ENCODE data around the gene QRICH2.
"Not testable (repeated sequence)": the region's sequence is repeated elsewhere in the genome, so short reads cannot be mapped to it uniquely, and the experiment has no call there.

Gene QRICH2

DNA sequence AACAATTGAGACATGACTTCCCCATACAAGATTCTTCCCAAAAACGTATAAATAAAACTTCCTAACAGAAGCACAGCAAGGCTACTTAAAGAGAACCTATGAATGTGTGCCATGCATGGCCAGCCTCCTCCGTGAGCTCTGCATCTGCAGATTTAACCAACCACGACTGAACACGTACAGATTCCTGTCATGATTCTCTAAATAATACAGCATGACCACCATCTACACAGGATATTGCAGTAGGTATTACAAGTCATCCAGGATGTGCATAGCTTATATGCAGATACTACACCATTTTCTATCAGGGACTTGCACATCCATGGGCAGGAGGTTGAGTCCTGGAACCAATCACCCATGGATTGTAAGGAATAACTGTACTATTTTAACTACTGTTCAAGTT lies 1.4 kb upstream of the QRICH2 start:
- Histone ChIP-seq H3K9ac (ENCODE audit: low read depth, low read length, poor library complexity, severe bottlenecking) (no peak overlapping the region), H3K9me2 (replicated peaks; ENCODE audit: low read depth, low read length) (no peaks in the 10 kb centered on the region), H2AFZ (ENCODE audit: low read length) (no peak overlapping the region), H3K4me1 (ENCODE audit: insufficient read depth, low read length, poor library complexity, severe bottlenecking) (no peaks in the 10 kb centered on the region), H3K27me3 (ENCODE audit: insufficient read depth, low read length, poor library complexity, severe bottlenecking) (no peaks in the 10 kb centered on the region), H4K20me1 (ENCODE audit: insufficient read depth, low read length, poor library complexity, severe bottlenecking) (no peaks in the 10 kb centered on the region), H3K79me2 (ENCODE audit: insufficient read depth, low read length) (no peaks in the 10 kb centered on the region), H3K36me3 (ENCODE audit: insufficient read depth, low read length) (peaks cover 40% of the 10 kb centered on the region), H3K9me3 (ENCODE audit: insufficient read depth, low read depth, low read length) (no peaks in the 10 kb centered on the region), H3F3A (ENCODE audit: low read depth) (no peaks in the 10 kb centered on the region), H3K4me3 (ENCODE audit: low read length, poor library complexity, severe bottlenecking) (no peak overlapping the region), H3K4me2 (ENCODE audit: low read depth, low read length, poor library complexity, severe bottlenecking) (no peak overlapping the region)
- TF ChIP-seq, protein P1, sequence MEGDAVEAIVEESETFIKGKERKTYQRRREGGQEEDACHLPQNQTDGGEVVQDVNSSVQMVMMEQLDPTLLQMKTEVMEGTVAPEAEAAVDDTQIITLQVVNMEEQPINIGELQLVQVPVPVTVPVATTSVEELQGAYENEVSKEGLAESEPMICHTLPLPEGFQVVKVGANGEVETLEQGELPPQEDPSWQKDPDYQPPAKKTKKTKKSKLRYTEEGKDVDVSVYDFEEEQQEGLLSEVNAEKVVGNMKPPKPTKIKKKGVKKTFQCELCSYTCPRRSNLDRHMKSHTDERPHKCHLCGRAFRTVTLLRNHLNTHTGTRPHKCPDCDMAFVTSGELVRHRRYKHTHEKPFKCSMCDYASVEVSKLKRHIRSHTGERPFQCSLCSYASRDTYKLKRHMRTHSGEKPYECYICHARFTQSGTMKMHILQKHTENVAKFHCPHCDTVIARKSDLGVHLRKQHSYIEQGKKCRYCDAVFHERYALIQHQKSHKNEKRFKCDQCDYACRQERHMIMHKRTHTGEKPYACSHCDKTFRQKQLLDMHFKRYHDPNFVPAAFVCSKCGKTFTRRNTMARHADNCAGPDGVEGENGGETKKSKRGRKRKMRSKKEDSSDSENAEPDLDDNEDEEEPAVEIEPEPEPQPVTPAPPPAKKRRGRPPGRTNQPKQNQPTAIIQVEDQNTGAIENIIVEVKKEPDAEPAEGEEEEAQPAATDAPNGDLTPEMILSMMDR (conservative IDR thresholded peaks at IDR 0.05; ENCODE audit: low read length), result no peak
- no peak for TF ChIP-seq EZH2phosphoT487 (IDR thresholded peaks at IDR 0.05; ENCODE audit: borderline replicate concordance)

- Histone ChIP-seq H3K4me3 (ENCODE audit: low read length, poor library complexity, severe bottlenecking) (no peak overlapping the region), H2AFZ (ENCODE audit: low read length) (no peak overlapping the region), H3K4me1 (ENCODE audit: insufficient read depth, low read length, poor library complexity, severe bottlenecking) (no peaks in the 10 kb centered on the region), H3K9ac (ENCODE audit: low read depth, low read length, poor library complexity, severe bottlenecking) (no peak overlapping the region), H4K20me1 (ENCODE audit: insufficient read depth, low read length, poor library complexity, severe bottlenecking) (no peaks in the 10 kb centered on the region), H3K27me3 (ENCODE audit: insufficient read depth, low read length, poor library complexity, severe bottlenecking) (no peaks in the 10 kb centered on the region), H3K9me3 (ENCODE audit: insufficient read depth, low read depth, low read length) (no peaks in the 10 kb centered on the region), H3K36me3 (ENCODE audit: insufficient read depth, low read length) (peaks cover 26% of the 10 kb centered on the region; the same call in 1 of the 2 replicates), H3F3A (ENCODE audit: low read depth) (no peaks in the 10 kb centered on the region), H3K9me2 (replicated peaks; ENCODE audit: low read depth, low read length) (no peaks in the 10 kb centered on the region), H3K79me2 (ENCODE audit: insufficient read depth, low read length) (no peaks in the 10 kb centered on the region), H3K4me2 (ENCODE audit: low read depth, low read length, poor library complexity, severe bottlenecking) (no peak overlapping the region)
- TF ChIP-seq, protein P1 (conservative IDR thresholded peaks at IDR 0.05; ENCODE audit: low read length), result no peak
- no peak for TF ChIP-seq EZH2phosphoT487 (IDR thresholded peaks at IDR 0.05; ENCODE audit: borderline replicate concordance)
These were observed 644 bp downstream of the QRICH2 start for GRCh38 chr17:76307299-76307965.

GRCh38 chr17:76305135-76305454 lies 3.0 kb downstream of the QRICH2 start:
- not testable (repeated sequence) for H3K4me3 ChIP-seq (ENCODE audit: low read length, poor library complexity, severe bottlenecking); H3K9ac ChIP-seq (ENCODE audit: low read depth, low read length, poor library complexity, severe bottlenecking); H2AFZ ChIP-seq (ENCODE audit: low read length); H3K36me3 ChIP-seq (ENCODE audit: insufficient read depth, low read length); H4K20me1 ChIP-seq (ENCODE audit: insufficient read depth, low read length, poor library complexity, severe bottlenecking); H3K27me3 ChIP-seq (ENCODE audit: insufficient read depth, low read length, poor library complexity, severe bottlenecking); H3K9me3 ChIP-seq (ENCODE audit: insufficient read depth, low read depth, low read length); H3K79me2 ChIP-seq (ENCODE audit: insufficient read depth, low read length); H3K4me2 ChIP-seq (ENCODE audit: low read depth, low read length, poor library complexity, severe bottlenecking); H3K4me1 ChIP-seq (ENCODE audit: insufficient read depth, low read length, poor library complexity, severe bottlenecking); H3K9me2 ChIP-seq (replicated peaks; ENCODE audit: low read depth, low read length); H3F3A ChIP-seq (ENCODE audit: low read depth)
